Measurements from ENCODE around the gene SLC6A2. TPM values are rescaled to one million over a fixed set of nuclear protein-coding genes. Genes with fewer than 3 reads are reported as not detected.

Gene SLC6A2
- total RNA-seq, 1 donor from 2014 or later = 9.6 TPM

DNA sequence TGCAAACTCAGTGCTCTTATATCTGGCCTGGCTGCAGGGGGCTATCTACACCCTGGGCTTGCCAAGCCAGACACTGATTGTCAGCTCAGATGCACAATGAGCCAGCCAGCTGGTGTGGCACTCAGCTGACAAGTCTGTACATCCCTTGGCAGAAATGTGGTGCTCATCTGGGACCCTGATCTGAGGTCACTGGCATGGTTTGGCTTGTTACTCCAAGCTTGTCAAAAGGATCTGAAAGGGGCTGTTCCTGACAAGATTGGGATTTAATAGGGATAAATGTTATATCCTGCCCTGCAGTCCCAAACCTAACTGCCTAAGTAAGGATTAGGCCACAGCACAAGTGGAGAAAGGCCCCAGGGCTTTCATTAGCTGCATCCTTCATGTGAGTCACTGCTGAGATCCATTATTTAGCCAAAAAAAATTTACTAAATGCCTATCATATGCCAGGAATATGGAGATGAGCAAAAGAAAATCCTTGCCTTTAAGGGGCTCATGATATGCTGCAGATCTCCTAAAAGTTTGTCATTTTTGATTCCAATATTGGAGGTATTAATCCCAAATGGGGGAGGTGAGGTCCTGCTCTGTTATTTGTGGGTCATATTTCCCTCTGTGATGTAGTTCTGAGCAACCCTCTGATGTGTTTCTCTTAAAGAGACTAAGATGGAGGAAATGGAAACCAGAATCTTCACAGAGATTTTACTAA lies 6.3 kb downstream of the SLC6A2 start:
- no peak for DNase-seq (ENCODE audit: extremely low spot score in 2 of 2)
- Histone ChIP-seq H3K36me3 (no peaks in the 10 kb centered on the region), H3K4me3 (no peak overlapping the region), H3K27ac (peak overlapping the region; percentile 58), H3K4me1 (peaks cover 25% of the 10 kb centered on the region), H3K27me3 (no peaks in the 10 kb centered on the region), H3K9me3 (no peaks in the 10 kb centered on the region)
- intact Hi-C loops (cut with DNase I) = no loop called here
- TF ChIP-seq POLR2A (IDR thresholded peaks at IDR 0.05) = no peak
- TF ChIP-seq, protein P1, sequence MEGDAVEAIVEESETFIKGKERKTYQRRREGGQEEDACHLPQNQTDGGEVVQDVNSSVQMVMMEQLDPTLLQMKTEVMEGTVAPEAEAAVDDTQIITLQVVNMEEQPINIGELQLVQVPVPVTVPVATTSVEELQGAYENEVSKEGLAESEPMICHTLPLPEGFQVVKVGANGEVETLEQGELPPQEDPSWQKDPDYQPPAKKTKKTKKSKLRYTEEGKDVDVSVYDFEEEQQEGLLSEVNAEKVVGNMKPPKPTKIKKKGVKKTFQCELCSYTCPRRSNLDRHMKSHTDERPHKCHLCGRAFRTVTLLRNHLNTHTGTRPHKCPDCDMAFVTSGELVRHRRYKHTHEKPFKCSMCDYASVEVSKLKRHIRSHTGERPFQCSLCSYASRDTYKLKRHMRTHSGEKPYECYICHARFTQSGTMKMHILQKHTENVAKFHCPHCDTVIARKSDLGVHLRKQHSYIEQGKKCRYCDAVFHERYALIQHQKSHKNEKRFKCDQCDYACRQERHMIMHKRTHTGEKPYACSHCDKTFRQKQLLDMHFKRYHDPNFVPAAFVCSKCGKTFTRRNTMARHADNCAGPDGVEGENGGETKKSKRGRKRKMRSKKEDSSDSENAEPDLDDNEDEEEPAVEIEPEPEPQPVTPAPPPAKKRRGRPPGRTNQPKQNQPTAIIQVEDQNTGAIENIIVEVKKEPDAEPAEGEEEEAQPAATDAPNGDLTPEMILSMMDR (IDR thresholded peaks at IDR 0.05) = no peak
- TF ChIP-seq POLR2AphosphoS5 (IDR thresholded peaks at IDR 0.05; ENCODE audit: insufficient read depth in 1 of 2, low read depth in 1 of 2) = no peak

DNA sequence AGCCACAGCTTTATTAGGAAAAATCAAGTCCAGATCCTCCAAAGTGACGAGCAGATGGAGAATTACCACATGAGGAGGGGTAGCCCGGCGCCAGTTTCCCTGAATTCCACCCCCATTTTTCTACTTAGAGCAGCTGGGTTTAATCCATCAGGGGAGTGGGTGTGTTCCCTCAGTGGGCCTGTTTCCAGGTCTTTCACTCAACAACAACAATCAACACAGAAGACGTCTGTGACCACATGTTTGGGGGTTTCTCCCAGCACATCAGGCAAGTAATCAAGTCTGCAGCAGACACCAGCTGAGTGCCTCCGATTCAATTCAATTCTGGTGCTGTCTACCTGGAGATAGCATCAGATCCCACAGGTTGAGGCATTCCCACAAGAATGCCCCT lies 6.8 kb downstream of the SLC6A2 start:
- intact Hi-C loops (cut with DNase I) = no loop called here
- no peak for TF ChIP-seq POLR2AphosphoS5 (IDR thresholded peaks at IDR 0.05; ENCODE audit: insufficient read depth in 1 of 2, low read depth in 1 of 2)
- TF ChIP-seq POLR2A (IDR thresholded peaks at IDR 0.05) = no peak
- TF ChIP-seq, protein P1 (IDR thresholded peaks at IDR 0.05) = no peak
- Histone ChIP-seq H3K9me3 (no peaks in the 10 kb centered on the region), H3K27ac (peak overlapping the region; percentile 58), H3K27me3 (no peaks in the 10 kb centered on the region), H3K4me3 (no peak overlapping the region), H3K36me3 (no peaks in the 10 kb centered on the region), H3K4me1 (peaks cover 25% of the 10 kb centered on the region)
- DNase-seq (ENCODE audit: extremely low spot score in 2 of 2) = no peak

DNA sequence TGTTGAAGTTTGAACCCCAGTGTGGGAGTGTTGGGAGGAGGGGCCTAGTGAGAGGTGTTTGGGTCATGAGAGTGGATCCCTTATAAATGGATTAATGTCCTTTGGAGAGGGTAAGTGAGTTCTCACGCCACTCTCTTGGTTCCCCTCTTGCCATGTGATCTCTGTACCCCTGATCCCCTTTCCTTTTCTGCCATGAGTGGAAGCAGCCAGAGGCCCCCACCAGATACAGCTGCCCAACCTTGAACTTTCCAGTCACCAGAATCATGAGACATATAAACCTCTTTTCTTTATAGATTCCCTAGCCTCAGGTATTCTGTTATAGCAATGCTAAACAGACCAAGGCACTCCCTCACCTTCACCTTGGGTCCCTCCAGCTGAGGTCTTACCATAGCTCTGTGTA lies 7.4 kb downstream of the SLC6A2 start:
- intact Hi-C loops (cut with DNase I) = no loop called here
- no peak for DNase-seq (ENCODE audit: extremely low spot score in 2 of 2)
- TF ChIP-seq, protein P1 (IDR thresholded peaks at IDR 0.05) = no peak
- TF ChIP-seq POLR2AphosphoS5 (IDR thresholded peaks at IDR 0.05; ENCODE audit: insufficient read depth in 1 of 2, low read depth in 1 of 2) (no peak), POLR2A (IDR thresholded peaks at IDR 0.05) (no peak)
- no peaks in the 10 kb centered on the region for H3K9me3 ChIP-seq
- H3K4me3 ChIP-seq = no peak overlapping the region
- H3K27ac ChIP-seq = peak overlapping the region; percentile 7
- no peaks in the 10 kb centered on the region for H3K27me3 ChIP-seq
- H3K4me1 ChIP-seq = peaks cover 29% of the 10 kb centered on the region
- H3K36me3 ChIP-seq = no peaks in the 10 kb centered on the region

GRCh38 chr16:55663765-55664677 lies 8.2 kb downstream of the SLC6A2 start:
- no peak overlapping the region for H3K4me3 ChIP-seq
- H3K27ac ChIP-seq = peak overlapping the region; percentile 7
- TF ChIP-seq POLR2A (IDR thresholded peaks at IDR 0.05) (no peak), POLR2AphosphoS5 (IDR thresholded peaks at IDR 0.05; ENCODE audit: insufficient read depth in 1 of 2, low read depth in 1 of 2) (no peak)
- TF ChIP-seq, protein P1 (IDR thresholded peaks at IDR 0.05) = no peak
- H3K4me1 ChIP-seq = peaks cover 36% of the 10 kb centered on the region
- DNase-seq (ENCODE audit: extremely low spot score in 2 of 2) = no peak
- intact Hi-C loops (cut with DNase I) = no loop called here
- no peaks in the 10 kb centered on the region for H3K9me3 ChIP-seq
- H3K27me3 ChIP-seq = no peaks in the 10 kb centered on the region
- H3K36me3 ChIP-seq = no peaks in the 10 kb centered on the region

All from vagina (tissue), 2 donors.